Measurements from ENCODE around the gene FBXW7.

DNA sequence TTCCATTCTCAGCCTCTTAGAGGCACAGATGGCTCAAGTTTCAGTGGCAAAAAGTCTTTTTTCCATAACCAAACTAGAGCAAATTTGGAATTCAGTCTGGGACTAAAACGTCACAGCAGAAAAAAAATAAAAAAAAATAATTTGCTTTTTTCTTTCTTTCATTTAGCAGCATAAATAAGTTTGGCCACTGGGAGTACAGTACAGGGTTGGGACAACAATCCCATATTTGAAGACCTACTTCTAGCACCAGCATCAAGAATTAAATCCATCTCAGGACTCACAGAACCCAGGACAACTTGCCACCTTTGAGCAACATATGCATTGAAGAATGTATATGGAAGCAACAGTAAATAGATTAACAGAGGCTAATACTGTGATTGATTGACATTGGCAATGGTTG is 214.0 kb downstream of the FBXW7 start:
- TF ChIP-seq, protein P1, sequence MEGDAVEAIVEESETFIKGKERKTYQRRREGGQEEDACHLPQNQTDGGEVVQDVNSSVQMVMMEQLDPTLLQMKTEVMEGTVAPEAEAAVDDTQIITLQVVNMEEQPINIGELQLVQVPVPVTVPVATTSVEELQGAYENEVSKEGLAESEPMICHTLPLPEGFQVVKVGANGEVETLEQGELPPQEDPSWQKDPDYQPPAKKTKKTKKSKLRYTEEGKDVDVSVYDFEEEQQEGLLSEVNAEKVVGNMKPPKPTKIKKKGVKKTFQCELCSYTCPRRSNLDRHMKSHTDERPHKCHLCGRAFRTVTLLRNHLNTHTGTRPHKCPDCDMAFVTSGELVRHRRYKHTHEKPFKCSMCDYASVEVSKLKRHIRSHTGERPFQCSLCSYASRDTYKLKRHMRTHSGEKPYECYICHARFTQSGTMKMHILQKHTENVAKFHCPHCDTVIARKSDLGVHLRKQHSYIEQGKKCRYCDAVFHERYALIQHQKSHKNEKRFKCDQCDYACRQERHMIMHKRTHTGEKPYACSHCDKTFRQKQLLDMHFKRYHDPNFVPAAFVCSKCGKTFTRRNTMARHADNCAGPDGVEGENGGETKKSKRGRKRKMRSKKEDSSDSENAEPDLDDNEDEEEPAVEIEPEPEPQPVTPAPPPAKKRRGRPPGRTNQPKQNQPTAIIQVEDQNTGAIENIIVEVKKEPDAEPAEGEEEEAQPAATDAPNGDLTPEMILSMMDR (IDR thresholded peaks at IDR 0.05): no peak
- TF ChIP-seq POLR2A (IDR thresholded peaks at IDR 0.05): no peak

All from body of pancreas (tissue), 4 donors.